GM13977 (cell line): ENCODE data around the gene EHF.

Source experiments
- DNase-seq: peaks from one replicate; pipeline ENCODE4 v3.0.0; 2012; ENCODE audit warnings: low spot score
- CTCF ChIP-seq: IDR thresholded peaks from 2 replicates; pipeline ENCODE4 v1.5.1; 2012; ENCODE audit warnings: mild to moderate bottlenecking, control low read depth; ENCODE audit not compliant: insufficient read depth; ENCODE audit errors: extremely low read depth, missing control alignments
- in situ Hi-C: fragments of 300-500 bp; cut with MboI; formaldehyde crosslinking; loops from one replicate; pipeline ENCODE4 v1.12.0; 2022; ENCODE audit warnings: low sequenced_read_pairs, low pct_unique_long_range_greater_than_20kb, mixed read lengths, inconsistent platforms; ENCODE audit not compliant: unreplicated experiment

EHF gene

GRCh38 chr11:34593085-34593484, 27.8 kb upstream of the EHF start:
- TF ChIP-seq CTCF, result no peak
- in situ Hi-C loops, result loop anchor here (25.0 kb wide), 1 partner anchor 794 kb away; no protein-coding TSS in a partner anchor

GRCh38 chr11:34594603-34595002, 26.3 kb upstream of the EHF start:
- DNase-seq, result no peak
- in situ Hi-C loops, result loop anchor here (25.0 kb wide), 1 partner anchor 793 kb away; no protein-coding TSS in a partner anchor

More at GRCh38 chr11:34593085-34593484, 27.8 kb upstream of the EHF start:
- no peak for DNase-seq

GRCh38 chr11:34595391-34595790, 25.5 kb upstream of the EHF start:
- TF ChIP-seq CTCF, result no peak
- no peak for DNase-seq
- in situ Hi-C loops, result loop anchor here (25.0 kb wide), 1 partner anchor 792 kb away; no protein-coding TSS in a partner anchor

More at GRCh38 chr11:34594603-34595002, 26.3 kb upstream of the EHF start:
- no peak for TF ChIP-seq CTCF

- DNase-seq, result no peak
- in situ Hi-C loops, result loop anchor here (25.0 kb wide), 1 partner anchor 791 kb away; no protein-coding TSS in a partner anchor
- no peak for TF ChIP-seq CTCF
Measured at GRCh38 chr11:34595960-34596644, 24.8 kb upstream of the EHF start.

- in situ Hi-C loops, result loop anchor here (25.0 kb wide), 1 partner anchor 788 kb away; no protein-coding TSS in a partner anchor
- no peak for DNase-seq
- no peak for TF ChIP-seq CTCF
Measured at GRCh38 chr11:34599406-34599945, 21.4 kb upstream of the EHF start.

- TF ChIP-seq CTCF, result no peak
- no peak for DNase-seq
- in situ Hi-C loops, result no loop called here
Measured at GRCh38 chr11:34600339-34601084, 20.4 kb upstream of the EHF start.
